HG02970 (cell line): ENCODE measurements around the gene SFT2D2.

ENCODE experiments used
- ATAC-seq: cut with Tn5 transposase; IDR thresholded peaks from one replicate; pipeline ENCODE4 v1.9.1; 2021; ENCODE audit warnings: mild to moderate bottlenecking, moderate library complexity, moderate number of reproducible peaks; ENCODE audit not compliant: unreplicated experiment, low FRiP score

Gene SFT2D2

GRCh38 chr1:168263130-168263529, 37.3 kb downstream of the SFT2D2 start:
- ATAC-seq, result no peak

DNA sequence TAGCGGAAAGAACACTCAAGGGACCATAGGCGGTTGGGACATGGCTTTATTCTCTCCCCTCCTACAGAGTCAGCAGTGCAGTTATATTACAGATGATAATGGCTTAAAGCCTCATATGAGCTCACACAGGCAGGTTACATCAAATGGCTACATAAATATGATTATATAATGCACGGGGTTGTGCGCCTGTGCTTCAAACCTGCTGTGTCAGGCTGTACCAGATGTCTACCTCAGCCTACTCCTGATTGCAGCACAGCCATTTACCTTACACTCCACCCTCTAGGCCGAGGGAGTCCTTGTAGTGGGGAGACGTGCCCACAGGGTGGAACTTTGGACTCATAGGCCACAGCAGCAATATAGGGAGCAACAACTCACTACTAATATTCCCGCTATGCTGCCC, 38.5 kb downstream of the SFT2D2 start:
- no peak for ATAC-seq

- ATAC-seq, result no peak
Measured at GRCh38 chr1:168265596-168265995, 39.8 kb downstream of the SFT2D2 start.

DNA sequence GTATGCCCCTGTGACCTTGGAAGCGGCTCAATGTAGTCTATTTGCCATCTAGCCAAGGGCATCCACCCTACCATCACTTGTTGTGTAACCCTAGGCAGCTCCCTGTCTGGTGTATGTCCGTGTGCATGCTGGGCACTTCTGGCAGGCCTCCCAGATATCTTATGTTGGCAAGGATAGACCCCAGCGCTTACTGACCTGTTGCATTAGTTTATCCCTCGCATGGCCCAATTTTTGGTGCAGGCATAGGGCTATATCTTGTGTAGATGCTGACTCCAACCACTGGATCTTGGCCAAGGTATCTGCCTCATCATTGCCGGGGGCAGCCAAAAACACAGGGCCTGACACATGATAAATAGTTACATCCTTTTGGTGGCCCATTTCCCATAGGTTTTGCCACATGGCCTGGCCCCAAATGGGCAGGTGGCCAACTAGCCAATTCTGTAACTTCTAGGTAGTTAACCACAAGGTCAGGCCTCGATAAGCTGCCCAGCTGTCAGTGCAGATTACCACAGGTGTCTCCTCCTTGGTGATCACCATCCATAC, 40.9 kb downstream of the SFT2D2 start:
- ATAC-seq, result no peak

DNA sequence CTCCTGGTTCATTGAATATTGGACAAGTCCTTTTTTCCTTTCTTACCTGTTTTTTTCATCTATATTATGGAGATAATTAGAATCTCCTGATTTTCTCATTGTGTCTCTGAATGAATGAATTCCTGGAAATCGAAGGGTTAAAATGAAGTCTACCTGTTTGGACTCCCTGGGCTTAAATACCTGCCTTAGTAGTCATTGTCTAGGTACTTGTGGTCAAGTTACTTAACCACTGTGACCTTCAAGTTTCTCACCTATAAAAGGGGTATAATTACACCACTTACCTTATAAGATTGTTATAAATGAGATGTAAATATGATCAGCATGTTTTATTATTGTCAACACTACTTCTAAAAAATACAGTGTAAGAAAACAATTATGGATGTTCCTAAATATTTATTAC, 45.8 kb downstream of the SFT2D2 start:
- ATAC-seq, result no peak

- no peak for ATAC-seq
Measured at GRCh38 chr1:168273575-168273974, 47.8 kb downstream of the SFT2D2 start.

DNA sequence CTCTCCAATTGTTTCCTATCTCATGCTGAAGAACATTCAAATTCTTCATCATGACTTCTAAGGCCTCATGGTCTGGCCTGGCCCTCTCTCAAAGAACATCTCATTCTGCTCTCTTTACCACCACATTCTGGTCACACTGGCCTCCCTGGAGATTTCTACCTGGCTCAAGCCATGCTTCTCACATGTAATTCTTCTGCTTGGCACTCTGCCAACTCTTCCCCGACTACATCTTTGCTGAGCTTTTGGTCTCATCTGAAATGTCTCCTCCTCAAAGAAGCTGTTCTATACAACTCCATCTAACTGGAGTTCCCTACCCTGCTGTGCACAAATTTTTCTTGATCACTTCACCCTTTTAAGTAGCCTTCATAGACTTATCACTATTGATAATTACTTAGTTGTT, 53.4 kb downstream of the SFT2D2 start:
- no peak for ATAC-seq

DNA sequence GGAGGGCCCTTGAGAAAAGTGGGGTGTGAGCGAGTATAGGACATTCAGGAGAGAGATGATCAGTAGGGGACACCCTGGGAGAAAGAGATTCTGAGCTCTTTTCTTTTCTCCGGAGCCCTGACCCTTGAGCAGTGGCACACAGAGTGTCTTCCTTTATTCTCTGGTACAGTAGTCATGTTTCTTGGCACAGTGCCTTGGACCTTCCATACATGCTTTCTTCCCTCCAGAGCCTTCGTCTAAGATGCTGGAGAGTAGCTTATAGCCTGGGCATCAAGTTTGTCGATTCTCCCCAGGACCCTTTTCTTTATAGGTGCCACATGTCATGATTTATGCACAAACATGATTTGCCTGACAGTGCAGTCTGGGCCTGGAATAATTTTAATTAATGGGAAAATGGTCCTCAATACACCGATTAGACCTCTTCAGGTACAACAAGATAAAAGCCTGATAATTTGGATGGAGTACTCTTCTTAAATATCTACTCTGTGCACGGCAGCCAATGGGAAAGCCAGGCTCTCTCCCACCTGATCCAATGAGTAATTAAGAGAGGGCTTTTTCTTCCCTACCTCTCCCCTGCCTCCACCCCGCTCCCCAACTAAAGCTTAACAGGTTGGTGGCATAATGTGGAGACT, 54.6 kb downstream of the SFT2D2 start, which contains the start of gene TBX19:
Gene TBX19 (plus strand): TSS at position 582 of the 632 bp plus-strand sequence. CDS start 214 bp downstream, outside the sequence.
- ATAC-seq, result no peak

GRCh38 chr1:168281603-168282325, 56.0 kb downstream of the SFT2D2 start:
- no peak for ATAC-seq

GRCh38 chr1:168285521-168285790, 59.7 kb downstream of the SFT2D2 start:
- ATAC-seq, result no peak

GRCh38 chr1:168285971-168286927, 60.4 kb downstream of the SFT2D2 start:
- ATAC-seq, result no peak

DNA sequence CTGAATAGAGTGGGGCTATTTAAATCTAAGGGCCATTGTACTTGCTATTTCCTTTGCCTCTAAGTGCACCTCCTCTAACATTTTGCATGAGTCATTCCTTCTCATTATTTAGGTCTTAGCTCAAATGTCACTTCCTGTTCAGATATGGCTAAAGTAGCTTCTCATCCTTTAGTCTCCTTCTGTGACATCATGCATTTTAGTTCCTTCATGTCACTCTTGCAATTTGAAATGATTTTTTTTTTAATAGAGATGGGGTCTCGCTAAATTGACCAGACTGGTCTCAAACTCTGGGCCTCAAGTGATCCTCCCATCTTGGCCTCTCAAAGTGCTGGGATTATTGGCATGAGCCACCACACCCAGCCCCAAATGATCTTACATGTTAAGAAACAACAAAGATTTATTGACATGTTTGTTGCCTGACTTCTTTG, 61.4 kb downstream of the SFT2D2 start:
- no peak for ATAC-seq

GRCh38 chr1:168288311-168289052, 62.7 kb downstream of the SFT2D2 start:
- ATAC-seq, result no peak

- no peak for ATAC-seq
Measured at GRCh38 chr1:168291222-168291837, 65.5 kb downstream of the SFT2D2 start.

- ATAC-seq, result no peak
Measured at GRCh38 chr1:168293356-168293755, 67.6 kb downstream of the SFT2D2 start.

GRCh38 chr1:168295411-168296114, 69.8 kb downstream of the SFT2D2 start:
- ATAC-seq, result no peak

DNA sequence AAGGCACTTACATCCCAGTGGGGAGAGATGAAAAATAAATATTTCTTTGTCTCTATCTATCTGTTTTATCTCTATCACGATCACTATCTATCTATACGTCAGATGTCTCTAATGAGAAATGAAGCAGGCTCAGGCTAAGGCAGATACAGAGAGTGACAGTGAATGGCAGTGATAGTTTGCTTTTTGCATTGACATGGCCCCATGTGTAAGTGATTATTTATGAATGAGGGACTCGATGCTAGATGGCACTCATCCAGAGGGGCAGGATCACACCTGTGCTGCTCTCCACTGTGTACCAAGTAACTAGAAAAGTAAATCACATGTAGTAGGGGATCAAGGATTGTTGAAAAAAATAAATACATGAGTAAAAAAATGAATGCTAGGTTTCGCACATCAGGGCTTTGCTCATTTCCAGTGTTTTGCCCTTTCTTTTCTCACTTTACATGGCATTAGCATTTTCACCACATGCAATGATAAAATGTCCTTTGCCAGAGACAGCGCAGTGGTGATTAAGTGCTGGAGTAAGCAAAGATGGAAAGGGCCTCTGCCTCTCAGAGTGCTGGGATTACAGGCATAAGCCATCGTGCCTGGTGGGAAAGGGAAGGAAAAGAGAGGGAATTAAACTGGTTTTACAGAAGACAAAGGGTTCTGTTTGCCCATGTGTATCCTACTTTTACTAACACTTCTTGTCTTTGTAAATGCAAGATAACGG, 71.4 kb downstream of the SFT2D2 start:
- ATAC-seq, result no peak

DNA sequence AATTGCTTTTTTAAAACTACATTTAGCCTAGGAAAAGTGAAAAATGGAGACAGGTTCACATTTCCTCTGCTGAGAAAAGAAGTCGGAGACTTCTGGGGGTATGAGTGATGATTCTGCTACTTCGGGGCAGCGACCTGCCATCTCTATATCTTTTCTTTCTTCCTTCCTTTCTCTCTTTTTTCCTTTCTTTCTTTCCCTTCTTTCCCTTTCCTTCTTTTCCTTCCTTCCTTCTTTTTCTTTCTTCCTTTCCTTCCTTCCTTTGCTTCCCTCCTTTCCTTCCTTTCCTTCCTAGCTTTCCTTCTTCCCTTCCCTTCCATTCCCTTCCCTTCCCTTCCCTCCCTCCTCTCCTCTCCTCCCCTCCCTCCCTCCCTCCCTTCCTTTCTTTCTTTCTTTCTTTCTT, 72.6 kb downstream of the SFT2D2 start:
- no peak for ATAC-seq

GRCh38 chr1:168300626-168301025, 74.8 kb downstream of the SFT2D2 start:
- ATAC-seq, result no peak
